Glutamatergic neuron (in vitro differentiated cells): Measurements from ENCODE around the gene HSPA2. TPM values are rescaled to one million over a fixed set of nuclear protein-coding genes. Genes with fewer than 3 reads are reported as not detected.

Experiments
- DNase-seq: peaks from one replicate; pipeline ENCODE4 v3.0.0; 2022
- H3K27ac Mint-ChIP-seq: one replicate; pipeline ENCODE4 v1.8.0; 2020; ENCODE audit warnings: mild to moderate bottlenecking, mixed read lengths, inconsistent platforms; ENCODE audit not compliant: unreplicated experiment
- H3K27me3 Mint-ChIP-seq: one replicate; pipeline ENCODE4 v1.8.0; 2020; ENCODE audit warnings: mild to moderate bottlenecking, moderate library complexity, mixed read lengths, inconsistent platforms; ENCODE audit not compliant: unreplicated experiment
- H3K36me3 Mint-ChIP-seq: one replicate; pipeline ENCODE4 v1.8.0; 2020; ENCODE audit warnings: mild to moderate bottlenecking, mixed read lengths, inconsistent platforms; ENCODE audit not compliant: unreplicated experiment
- H3K4me1 Mint-ChIP-seq: one replicate; pipeline ENCODE4 v1.8.0; 2020; ENCODE audit warnings: mild to moderate bottlenecking, low read depth, mixed read lengths, inconsistent platforms; ENCODE audit not compliant: unreplicated experiment
- H3K4me3 Mint-ChIP-seq: one replicate; pipeline ENCODE4 v1.8.0; 2020; ENCODE audit warnings: mild to moderate bottlenecking, mixed read lengths, inconsistent platforms; ENCODE audit not compliant: unreplicated experiment
- H3K9me3 Mint-ChIP-seq: one replicate; pipeline ENCODE4 v1.8.0; 2020; ENCODE audit warnings: mild to moderate bottlenecking, moderate library complexity, mixed read lengths, inconsistent platforms; ENCODE audit not compliant: unreplicated experiment
- CTCF ChIP-seq: fragments of 200-600 bp; sonication (generic); IDR thresholded peaks from one replicate; pipeline ENCODE4 v1.5.0; 2021; ENCODE audit not compliant: partially characterized antibody, unreplicated experiment
- total RNA-seq: library from RNA; stranded (reverse); fragmentation: NEBNext Ultra II Directional; extraction: Animal tissue kit (Norgen Biotek cat#: 25700); gene quantifications from one replicate; pipeline ENCODE4 v1.2.1, GENCODE V29; 2021; ENCODE audit not compliant: unreplicated experiment

Gene HSPA2
- total RNA-seq, 1 donor from 2014 or later = 23.9 TPM

- Mint-ChIP-seq H3K27me3 (no peaks in the 10 kb centered on the region), H3K27ac (no peak overlapping the region), H3K36me3 (no peaks in the 10 kb centered on the region), H3K4me1 (peaks cover 4% of the 10 kb centered on the region), H3K9me3 (no peaks in the 10 kb centered on the region), H3K4me3 (no peak overlapping the region)
- TF ChIP-seq CTCF = no peak
- no peak for DNase-seq
Measured at GRCh38 chr14:64574371-64575107, 34.0 kb downstream of the HSPA2 start.

GRCh38 chr14:64577211-64577610, 36.7 kb downstream of the HSPA2 start:
- Mint-ChIP-seq H3K27ac (no peak overlapping the region), H3K27me3 (no peaks in the 10 kb centered on the region), H3K4me1 (peaks cover 4% of the 10 kb centered on the region), H3K9me3 (no peaks in the 10 kb centered on the region), H3K36me3 (no peaks in the 10 kb centered on the region), H3K4me3 (no peak overlapping the region)
- no peak for DNase-seq
- TF ChIP-seq CTCF = no peak

- no peaks in the 10 kb centered on the region for H3K36me3 Mint-ChIP-seq
- H3K27me3 Mint-ChIP-seq = no peaks in the 10 kb centered on the region
- no peaks in the 10 kb centered on the region for H3K4me1 Mint-ChIP-seq
- no peak overlapping the region for H3K27ac Mint-ChIP-seq
- no peak for DNase-seq
- no peaks in the 10 kb centered on the region for H3K9me3 Mint-ChIP-seq
- TF ChIP-seq CTCF = no peak
- H3K4me3 Mint-ChIP-seq = no peak overlapping the region
Measured at GRCh38 chr14:64580467-64580866, 39.9 kb downstream of the HSPA2 start.

GRCh38 chr14:64581363-64581762, 40.8 kb downstream of the HSPA2 start:
- peaks cover under 1% of the 10 kb centered on the region for H3K27me3 Mint-ChIP-seq
- no peaks in the 10 kb centered on the region for H3K36me3 Mint-ChIP-seq
- no peak for DNase-seq
- no peaks in the 10 kb centered on the region for H3K4me1 Mint-ChIP-seq
- H3K9me3 Mint-ChIP-seq = no peaks in the 10 kb centered on the region
- no peak overlapping the region for H3K4me3 Mint-ChIP-seq
- no peak overlapping the region for H3K27ac Mint-ChIP-seq
- TF ChIP-seq CTCF = no peak

- Mint-ChIP-seq H3K27me3 (peaks cover 2% of the 10 kb centered on the region), H3K27ac (no peak overlapping the region), H3K4me1 (no peaks in the 10 kb centered on the region), H3K36me3 (no peaks in the 10 kb centered on the region), H3K4me3 (no peak overlapping the region), H3K9me3 (no peaks in the 10 kb centered on the region)
- no peak for DNase-seq
- TF ChIP-seq CTCF = no peak
Measured at GRCh38 chr14:64581817-64582216, 41.3 kb downstream of the HSPA2 start.
